GM19351 (cell line): ENCODE results near the gene MPP4.
"Not testable (repeated sequence)": the region's sequence is repeated elsewhere in the genome, so short reads cannot be mapped to it uniquely, and the experiment has no call there.

Experiments used
- ATAC-seq: cut with Tn5 transposase; IDR thresholded peaks from one replicate; pipeline ENCODE4 v1.9.1; 2021; ENCODE audit warnings: mild to moderate bottlenecking, moderate library complexity; ENCODE audit not compliant: unreplicated experiment

Gene MPP4

DNA sequence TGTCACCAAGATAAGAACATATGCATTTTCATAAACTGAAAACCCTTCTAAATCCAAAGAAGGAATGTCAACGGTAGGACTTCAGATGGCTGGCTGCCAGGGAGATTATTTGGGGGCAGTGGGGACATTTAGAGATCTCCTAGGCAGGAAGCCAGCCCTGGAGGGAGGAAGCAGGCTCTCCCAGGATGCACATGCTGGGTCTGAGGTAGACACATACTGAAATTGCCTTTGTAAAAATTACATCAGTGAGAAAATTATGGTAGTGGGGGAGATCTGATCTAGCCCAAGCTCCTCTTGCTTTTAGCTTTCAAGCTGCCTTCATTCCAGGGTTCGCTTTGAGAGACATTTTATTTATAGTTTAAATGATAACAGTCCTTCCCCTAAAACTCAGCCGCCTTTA lies 24.1 kb downstream of the MPP4 start:
- ATAC-seq = no peak

DNA sequence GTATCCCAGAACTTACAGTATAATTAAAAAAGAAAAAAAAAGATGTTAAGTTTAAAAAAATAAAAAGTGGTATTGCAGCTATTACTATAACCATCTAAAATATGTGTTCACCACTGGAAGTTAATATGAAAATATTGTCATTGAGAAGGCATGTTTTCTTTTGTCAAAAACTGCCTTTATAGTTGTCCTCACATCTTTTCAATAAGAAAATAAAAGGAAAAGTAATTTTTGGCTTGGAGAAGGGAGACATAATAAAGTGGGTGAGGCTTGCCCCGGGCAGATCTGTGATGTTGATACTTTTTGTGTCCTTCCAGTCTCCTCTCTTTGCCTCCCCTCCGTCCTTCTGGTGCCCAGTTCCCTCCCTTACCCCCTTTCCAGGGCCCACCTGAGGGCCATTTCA lies 24.9 kb downstream of the MPP4 start:
- no peak for ATAC-seq

DNA sequence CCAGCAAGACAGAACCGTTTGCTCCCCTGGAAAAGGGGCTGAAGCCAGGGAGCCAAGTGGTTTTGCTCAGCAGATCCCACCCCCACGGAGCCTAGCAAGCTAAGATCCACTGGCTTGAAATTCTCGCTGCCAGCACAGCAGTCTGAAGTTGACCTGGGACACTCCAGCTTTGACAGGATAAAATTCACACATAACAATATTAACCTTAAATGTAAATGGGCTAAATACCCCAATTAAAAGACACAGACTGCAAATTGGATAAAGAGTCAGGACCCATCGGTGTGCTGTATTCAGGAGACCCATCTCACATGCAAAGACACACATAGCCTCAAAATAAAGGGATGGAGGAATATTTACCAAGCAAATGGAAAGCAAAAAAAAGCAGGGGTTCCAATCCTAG lies 27.2 kb downstream of the MPP4 start:
- ATAC-seq = not testable (repeated sequence)

DNA sequence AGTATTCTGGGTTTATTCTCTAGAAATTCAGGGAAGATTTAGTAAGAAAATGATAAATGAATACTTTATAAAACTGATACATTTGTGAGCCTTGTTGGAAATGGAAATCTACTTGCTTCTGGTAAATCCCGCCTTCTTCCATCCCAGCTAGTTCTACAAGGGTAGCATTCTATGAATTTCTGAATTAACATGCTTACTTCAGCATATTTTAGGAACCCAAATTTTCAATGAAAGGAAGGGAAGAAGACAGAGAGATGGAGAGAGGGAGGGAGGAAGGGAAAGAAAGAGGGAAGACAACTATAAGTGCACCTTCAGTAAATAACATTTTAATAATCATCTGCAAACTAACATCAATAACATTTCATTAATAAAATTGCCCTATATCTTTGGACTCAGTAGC lies 28.6 kb downstream of the MPP4 start:
- ATAC-seq = no peak

DNA sequence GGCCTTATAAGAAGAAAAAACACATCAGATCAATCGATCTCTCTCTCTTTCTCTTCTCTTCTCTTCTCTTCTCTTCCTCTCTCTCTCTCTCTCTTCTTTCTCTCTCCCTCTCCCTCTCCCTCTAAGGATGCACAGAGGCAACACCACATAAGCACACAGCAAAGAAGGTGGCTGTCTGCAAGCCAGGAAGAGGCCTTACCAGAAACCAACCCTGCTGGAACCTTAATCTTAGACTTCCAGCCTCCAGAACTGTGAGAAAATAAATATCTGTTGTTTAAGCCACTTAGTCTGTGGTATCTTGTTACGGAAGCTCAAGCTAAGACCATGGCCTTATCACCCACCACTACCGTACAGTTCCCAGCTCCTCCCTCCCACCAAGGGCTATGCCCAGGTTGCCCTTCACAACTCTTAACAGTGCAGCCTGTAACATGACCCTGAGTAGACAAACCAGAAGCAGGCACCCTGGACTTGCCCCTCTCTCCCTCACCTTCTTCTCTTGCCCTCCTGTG lies 30.0 kb downstream of the MPP4 start:
- ATAC-seq = no peak

DNA sequence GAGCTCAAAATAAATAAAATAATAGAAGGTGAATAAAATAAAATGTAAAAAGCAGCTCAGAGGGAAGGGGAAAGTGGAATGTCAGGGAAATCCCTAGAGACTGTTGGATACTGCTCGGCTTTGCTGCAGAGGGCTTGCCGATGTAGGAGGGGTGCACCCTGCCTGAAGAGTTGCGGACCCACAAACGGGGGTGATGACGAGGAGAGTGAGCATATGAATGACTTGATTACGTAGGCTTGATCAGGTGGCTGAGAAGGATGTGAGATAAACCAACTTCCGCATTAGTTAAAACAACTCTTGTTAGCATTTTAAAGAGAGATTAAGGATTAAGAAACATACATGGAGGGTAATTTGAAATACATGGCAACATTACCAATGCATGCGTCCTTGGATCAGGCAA lies 34.1 kb downstream of the MPP4 start:
- ATAC-seq = no peak

DNA sequence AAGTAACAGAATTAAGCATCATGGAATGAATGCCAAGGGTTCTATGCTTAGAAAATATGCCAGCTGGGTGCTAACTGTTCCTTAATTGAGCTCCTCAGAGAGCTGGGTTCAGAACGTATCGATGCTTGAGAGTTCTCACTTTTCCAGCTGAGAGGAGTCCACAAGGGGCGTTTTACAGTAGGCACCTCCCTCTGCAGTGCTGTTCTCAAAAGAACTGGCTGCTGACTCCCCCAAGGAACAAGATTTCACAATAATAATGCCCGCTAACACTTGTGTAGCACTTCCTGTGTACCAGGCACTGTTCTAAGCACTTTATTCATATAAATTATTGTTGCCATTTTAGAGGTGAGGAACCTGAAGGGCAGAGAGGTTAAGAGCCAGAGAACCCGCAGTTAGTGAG lies 37.1 kb downstream of the MPP4 start:
- ATAC-seq = no peak

DNA sequence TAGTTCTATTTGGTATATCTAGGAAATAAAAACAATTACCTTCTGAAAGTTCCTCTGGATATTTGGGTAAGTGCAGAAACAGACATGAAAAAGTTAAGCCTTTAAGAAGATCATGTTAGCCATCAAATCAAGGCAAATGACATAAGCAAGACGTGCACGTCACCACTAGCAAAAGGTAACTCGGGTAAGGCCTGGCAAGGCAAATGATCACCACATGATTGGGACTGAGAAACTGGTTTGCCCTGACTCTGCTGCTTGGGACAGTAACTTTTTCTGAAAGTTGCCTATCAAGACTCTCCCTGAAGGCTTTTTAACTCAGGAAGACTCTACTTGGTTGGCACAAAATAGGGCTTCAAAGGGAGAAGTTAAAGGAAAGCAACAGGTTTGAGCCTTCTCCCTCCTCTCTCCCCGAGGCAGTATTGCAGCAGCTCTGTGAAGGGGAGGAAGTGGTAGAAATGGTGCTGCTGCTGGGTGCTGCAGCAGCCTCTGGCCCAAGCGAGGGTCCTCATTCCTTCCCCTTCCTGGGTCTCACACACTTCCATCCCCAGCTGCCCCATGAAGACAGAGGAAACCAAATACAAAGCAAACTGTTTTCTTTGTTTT lies 38.0 kb downstream of the MPP4 start:
- ATAC-seq = no peak

DNA sequence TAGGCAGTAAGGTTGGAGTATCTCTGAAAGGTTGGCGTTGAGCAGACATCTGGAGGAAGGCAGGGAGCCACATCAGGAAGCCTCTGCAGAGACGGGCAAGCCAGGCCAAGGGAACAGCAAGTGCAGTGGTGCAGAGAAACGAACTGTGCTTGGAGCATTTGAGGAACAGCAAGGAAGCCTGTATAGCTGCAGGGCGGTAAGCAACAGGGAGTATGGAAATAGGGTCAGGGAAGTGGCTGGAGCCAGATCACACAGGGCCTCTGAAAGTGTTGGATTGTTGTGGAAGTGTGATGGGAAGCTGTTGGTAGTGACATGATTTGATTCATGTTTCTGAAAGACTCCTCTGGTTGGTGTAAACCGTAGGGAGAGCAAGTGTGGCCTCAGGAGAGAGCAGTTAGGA lies 41.7 kb downstream of the MPP4 start:
- ATAC-seq = no peak

DNA sequence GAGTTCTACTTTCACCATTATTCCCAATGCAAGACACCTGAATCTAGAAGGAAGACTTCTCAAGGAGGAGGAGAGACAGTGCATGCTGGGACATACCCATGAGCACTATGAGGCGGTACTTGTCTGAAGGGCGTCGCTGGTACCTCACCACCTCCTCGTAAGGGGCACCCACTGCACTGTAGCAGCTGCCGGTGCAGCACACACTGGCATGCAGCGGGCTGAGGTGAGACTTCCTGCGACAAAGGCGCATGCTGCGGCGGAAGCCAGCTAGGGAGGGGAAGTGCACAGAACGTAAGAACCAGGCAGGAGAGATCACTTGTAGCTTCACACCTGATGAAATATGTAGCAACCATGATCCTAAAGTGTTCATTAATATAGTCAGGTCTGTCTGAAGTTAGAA lies 42.3 kb downstream of the MPP4 start:
- ATAC-seq = no peak

DNA sequence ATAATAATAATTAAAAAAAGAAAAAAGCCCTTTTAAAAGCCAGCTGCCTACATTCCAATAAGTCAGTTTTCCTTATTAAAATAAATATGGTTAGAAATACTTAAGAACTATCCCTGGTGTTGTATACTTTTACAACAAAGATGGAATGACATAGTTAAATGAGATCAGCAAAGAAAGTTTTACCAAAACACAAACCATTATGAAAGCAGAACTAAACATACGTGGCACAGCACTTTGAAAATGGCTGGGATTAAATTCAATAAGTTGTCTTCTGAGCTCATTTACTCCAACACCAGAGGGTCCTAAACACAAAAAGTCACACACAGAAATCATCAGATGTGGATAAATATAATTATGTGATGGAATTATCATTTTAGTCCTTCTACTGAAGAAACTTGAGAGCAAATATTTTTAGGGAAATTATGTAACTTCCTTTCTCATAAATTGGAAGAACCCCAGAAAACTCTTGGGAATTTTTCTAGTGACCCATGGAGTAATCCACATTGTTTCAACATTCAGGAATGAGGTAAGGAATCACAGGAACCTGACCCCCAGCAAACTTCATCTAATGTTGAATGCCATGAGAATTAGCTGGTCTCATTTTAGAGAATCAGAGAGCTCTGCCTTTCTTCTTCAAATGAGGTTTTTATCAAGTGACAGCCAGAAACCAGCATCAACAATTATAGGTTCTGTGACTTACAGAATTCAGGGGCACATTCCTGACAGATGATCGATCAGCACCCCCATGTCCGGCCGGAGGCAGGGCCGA lies 43.6 kb downstream of the MPP4 start:
- no peak for ATAC-seq

DNA sequence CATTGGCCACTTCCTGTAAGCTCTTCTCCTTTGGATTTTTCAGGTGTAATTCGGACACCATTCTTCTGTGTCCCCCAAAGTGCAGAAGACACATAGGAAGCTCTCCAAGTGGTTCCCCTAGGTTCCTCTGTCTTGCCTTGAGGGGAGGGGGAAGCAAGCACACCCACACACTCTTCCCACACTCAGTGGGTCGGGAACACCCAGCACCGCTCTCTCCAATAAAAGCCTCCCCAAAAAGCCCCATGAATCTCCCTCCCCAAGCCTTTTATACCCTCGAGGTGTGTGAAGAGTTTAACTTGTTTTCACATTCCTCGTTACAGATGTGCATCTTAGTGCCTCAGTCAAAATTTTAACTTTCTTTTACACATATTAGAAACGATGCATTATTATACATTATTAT lies 45.2 kb downstream of the MPP4 start:
- no peak for ATAC-seq

DNA sequence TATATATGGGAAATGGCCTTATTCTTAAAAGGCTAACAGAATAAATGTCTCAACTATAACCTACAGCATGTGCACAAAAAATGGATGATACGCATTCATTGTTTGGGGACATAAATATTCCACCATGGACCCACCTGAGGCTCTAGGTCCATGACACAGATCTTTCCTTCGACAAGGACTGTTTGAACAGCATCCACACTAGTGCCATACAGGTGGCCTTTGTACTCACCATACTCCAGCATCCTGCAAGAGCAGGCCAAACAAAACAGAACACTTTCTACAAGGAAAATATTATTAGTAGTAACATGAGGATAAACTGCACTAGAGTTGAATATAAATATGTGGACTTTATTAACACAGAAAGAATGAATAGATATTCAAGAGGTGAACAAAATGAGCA lies 49.0 kb downstream of the MPP4 start:
- ATAC-seq = no peak

DNA sequence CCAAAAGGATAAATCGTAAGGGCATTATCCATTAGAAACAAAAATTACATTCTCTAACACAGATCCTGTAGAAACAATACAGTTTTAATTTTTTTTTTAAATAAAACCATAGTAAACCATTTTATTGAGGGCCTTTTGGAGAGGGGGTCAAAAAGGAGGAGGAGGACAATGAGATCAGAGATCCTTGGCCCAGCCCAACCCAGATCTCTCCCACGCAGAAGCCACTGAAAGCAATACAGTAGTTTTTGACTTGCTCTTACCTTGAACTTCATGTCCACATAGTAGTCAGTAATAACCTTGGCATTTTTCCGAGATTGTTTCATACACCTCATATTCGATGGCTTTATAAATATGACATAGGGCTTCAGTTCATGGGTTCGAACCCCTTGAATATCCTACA lies 51.0 kb downstream of the MPP4 start:
- ATAC-seq = no peak

DNA sequence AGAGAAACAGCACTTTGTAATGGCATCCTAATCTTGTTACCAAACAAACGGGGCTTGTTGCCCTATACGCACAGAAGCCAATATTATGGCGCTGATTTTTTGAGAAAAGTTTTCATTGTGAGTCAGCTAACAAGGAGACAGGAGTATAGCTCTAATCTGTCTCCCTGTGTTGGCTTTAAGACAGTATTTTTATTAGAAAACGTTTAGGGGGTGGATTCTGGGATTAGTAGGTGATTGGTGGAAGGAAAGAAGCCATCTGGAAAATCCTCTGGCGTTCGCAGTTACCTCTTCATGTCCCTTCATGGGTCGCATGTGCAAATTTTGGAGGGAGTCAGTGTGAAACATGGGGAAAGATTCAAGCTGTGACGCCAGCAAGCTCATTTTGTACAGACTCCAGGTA lies 54.4 kb downstream of the MPP4 start:
- ATAC-seq = no peak

DNA sequence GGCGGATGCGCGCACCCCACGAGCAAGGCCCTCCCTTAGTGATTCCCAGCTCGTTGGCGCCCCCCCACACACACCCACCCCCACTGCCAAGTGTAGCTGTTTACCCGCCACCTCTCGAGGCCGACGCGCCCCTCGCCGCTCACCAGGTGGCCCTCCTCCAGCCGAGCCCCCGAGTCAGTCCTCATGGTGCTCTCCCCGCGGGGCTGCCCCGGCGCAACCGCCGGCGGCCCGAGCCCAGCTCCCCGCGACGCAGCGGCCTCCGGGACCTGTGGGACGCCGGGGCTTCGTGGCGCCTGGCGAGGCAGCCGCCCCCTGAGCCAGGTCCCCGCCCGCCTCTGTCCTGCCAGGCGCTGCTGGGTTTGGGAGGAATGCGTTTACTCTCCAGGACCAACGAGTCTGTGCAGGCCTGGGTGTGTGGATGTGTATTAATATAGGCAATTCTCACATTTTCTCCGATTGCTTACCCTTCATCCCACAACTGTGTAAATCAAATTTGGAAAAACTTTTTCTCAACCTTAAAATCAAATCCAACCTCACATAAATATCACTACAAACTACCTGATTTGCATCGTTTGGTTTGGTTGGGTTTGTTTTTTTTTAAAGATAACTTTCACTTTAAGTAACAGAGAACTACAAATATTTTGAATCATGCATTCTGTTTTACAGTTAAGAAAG lies 55.1 kb downstream of the MPP4 start, which contains the start of gene TMEM237:
Gene TMEM237, minus strand, starts transcription at position 288 of the 675 bp plus-strand sequence. Its CDS starts 103 bp downstream, at position 185.
- ATAC-seq = peak; percentile 55

DNA sequence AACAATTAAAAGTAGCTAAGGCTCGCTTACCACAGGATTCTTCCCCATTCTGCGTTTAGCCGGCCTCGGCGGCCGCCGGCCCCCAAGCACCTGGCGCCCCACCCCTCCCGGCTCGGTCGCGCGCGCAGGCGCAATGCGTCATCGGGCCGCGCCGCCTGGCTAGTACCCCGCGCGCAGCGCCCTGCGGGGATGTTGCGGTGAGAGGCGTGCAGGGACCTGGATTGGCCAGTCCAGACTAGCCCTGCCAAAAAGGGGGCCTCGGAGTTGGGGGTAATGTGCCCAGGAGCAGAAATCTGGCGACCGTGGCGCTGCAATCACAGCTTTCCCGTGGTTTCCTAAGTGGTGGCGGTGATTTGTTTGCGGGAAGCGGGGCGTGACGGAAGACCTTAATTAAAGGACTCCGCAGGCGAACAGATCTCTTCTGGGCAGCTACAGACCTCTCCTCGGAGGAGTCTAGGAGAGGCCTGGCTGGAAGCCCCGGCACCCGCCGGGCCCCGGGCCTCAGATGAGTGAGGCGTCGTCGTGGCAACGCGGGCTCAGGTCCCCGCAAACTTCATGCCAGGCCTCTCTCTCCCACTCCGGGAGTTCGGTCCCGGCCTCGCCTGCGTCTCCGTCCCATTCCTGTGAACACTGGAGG lies 55.7 kb downstream of the MPP4 start:
- peak; percentile 73 for ATAC-seq

DNA sequence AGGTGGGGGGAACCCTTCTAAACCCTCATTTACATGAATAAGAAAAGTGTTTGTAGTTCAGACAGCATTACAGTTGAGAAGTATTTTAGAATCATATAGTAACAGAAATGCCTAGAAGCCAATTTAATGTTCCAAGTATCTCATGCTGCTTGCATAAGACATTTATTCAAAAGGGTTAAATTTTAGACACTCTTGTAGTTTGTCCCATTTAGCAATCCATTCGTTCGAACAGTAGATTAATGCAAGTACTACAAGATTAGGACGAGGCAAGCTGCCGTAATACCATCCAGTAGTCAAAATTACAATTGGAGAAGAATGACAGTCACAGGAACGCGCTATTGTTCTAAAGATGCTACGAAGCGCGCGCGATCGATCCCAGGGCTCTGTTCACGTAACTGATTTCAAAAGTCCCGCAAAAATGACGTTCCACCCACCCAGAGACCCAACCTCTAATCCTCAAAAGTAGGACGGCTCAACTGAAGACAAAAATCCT lies 56.3 kb downstream of the MPP4 start:
- ATAC-seq = peak; percentile 49

DNA sequence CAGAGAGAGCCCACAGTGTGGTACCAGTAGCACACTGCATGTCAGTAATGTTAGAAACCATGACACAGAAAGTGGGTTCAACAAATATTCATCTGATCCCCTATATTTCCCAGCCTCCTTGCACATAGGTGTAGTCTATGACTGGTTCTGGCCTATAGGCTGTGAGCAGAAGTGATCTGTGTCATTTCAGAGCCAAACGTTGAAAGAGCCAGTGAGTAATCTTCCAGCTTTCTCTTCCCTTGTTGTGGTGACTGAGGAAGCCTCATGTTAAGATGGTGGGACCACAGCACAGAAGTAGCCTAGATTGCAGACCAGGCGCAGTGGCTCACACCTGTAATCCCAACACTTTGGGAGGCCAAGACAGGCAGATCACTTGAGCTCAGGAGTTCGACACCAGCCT lies 59.2 kb downstream of the MPP4 start:
- no peak for ATAC-seq

DNA sequence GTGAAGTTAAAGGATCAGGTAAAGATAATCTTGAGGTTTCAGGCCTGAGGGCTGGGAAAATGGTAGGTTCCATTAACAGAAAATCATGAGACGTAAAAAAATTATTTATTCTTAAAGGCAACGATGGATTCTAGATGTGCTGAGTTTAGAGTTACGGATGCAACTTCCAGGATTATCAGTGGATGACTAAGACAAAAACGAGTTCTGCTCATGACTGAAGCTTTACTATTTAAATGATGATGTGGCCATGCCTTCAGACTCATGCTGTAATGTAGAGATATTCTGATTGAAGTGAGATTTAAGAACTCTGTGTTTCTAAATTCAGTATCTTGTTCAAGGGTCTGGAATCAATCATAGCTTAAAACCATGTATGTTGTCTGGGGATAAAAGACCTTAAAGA lies 60.1 kb downstream of the MPP4 start:
- ATAC-seq = no peak

DNA sequence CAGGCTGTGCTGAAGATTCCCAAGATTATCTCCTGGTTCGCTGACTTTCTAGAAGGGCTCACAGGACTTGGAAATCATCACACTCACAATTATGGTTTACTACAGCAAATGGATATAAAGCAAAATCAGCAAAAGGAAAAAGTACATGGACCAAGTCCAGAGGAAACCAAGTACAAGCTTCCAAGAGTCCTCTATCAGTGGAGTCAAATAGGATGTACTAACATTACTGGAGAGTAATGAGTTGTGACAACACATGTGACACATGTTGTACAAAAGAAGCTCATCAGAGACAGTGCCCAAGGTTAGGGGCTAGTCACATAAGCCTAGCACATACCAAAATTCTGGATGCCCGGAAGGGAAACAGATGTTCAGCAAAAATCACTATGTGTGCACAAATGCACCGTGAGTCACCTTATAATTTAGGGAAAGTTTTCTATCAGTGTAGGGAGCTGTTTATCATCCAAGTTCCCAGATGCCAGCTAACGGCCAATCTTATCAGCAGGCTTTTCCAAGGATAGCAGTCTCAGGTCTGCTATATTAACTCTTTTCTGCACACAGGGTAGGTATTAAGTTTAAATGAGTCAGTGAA lies 64.7 kb downstream of the MPP4 start:
- no peak for ATAC-seq
